BJ (cell line): Measurements from ENCODE around the gene NPIPB4. TPM values are rescaled to one million over a fixed set of nuclear protein-coding genes. Genes with fewer than 3 reads are reported as not detected.
"Not testable (repeated sequence)": the region's sequence is repeated elsewhere in the genome, so short reads cannot be mapped to it uniquely, and the experiment has no call there.

Experiments
- CTCF ChIA-PET: fragments of 350-600 bp; formaldehyde crosslinking; extraction: SDS; loops from one replicate; lab custom pipeline; 2021; ENCODE audit warnings: antibody characterized with exemption, inconsistent platforms; lab: Yijun Ruan, JAX
- POLR2A ChIA-PET: fragments of 300-600 bp; sonication (Branson Sonifier 250); formaldehyde crosslinking; extraction: SDS; loops from one replicate; lab custom pipeline; 2021; ENCODE audit warnings: antibody characterized with exemption; lab: Charles Lee
- DNase-seq: peaks from one replicate; pipeline ENCODE4 v3.0.0-alpha.2; 2011; ENCODE audit warnings: low read depth
- H3K27me3 ChIP-seq: 2 replicates; pipeline ENCODE4 v1.6.0; 2011; ENCODE audit warnings: low read length; ENCODE audit not compliant: control insufficient read depth, insufficient read depth
- H3K36me3 ChIP-seq: 2 replicates; pipeline ENCODE4 v1.5.1; 2011; ENCODE audit warnings: low read length; ENCODE audit not compliant: control insufficient read depth, insufficient read depth
- H3K4me3 ChIP-seq: 2 replicates; pipeline ENCODE4 v1.5.1; 2011; ENCODE audit warnings: low read depth, mild to moderate bottlenecking, control low read depth, low read length
- polyA plus RNA-seq: library from polyadenylated mRNA; depleted of rRNA; stranded (reverse); fragments of >200 nt; gene quantifications from 2 replicates; pipeline ENCODE4 v1.2.3, GENCODE V29; 2011
- TF ChIP-seq, protein P1 (sequence below): IDR thresholded peaks from 2 replicates; pipeline ENCODE4 v1.5.1; 2011; ENCODE audit warnings: low read depth, mild to moderate bottlenecking, control low read depth, inconsistent platforms, low read length, moderate library complexity; ENCODE audit not compliant: insufficient read depth

The NPIPB4 gene
- polyA plus RNA-seq, 1 experiment: 12.6 TPM

- POLR2A ChIA-PET, H3K27me3 ChIP-seq, H3K36me3 ChIP-seq, DNase-seq: not testable (repeated sequence)
- CTCF ChIA-PET: interaction anchor here (0.6 kb wide), 1 partner anchor 131 kb away, joined by 3 read pairs; no protein-coding TSS in a partner anchor
- peak overlapping the region; percentile 63 for H3K4me3 ChIP-seq
Observed at GRCh38 chr16:21820028-21820907, 37.3 kb downstream of the NPIPB4 start.

GRCh38 chr16:21819617-21820016 lies 37.9 kb downstream of the NPIPB4 start:
- H3K36me3 ChIP-seq, CTCF ChIA-PET, H3K27me3 ChIP-seq, DNase-seq, POLR2A ChIA-PET: not testable (repeated sequence)
- peak overlapping the region; percentile 63 for H3K4me3 ChIP-seq

GRCh38 chr16:21817012-21817411 lies 40.5 kb downstream of the NPIPB4 start:
- POLR2A ChIA-PET, DNase-seq, H3K27me3 ChIP-seq, CTCF ChIA-PET, H3K36me3 ChIP-seq, H3K4me3 ChIP-seq: not testable (repeated sequence)

DNA sequence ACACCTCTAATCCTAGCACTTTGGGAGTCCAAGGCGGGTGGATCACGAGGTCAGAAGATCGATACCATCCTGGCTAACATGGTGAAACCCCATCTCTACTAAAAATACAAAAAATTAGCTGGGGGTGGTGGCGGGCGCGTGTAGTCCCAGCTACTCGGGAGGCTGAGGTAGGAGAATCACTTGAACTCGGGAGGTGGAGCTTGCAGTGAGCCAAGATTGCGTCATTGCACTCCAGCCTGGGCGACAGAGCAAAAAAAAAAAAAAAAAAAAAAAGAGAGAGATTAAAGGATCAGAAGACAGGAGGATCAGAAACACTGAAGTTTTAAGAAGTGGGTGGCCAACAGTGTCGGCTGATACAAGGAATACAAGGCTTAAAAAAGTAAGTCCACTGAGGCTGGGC lies 41.9 kb downstream of the NPIPB4 start:
- DNase-seq, H3K36me3 ChIP-seq, H3K27me3 ChIP-seq, H3K4me3 ChIP-seq, POLR2A ChIA-PET, CTCF ChIA-PET: not testable (repeated sequence)

- H3K36me3 ChIP-seq, H3K27me3 ChIP-seq, H3K4me3 ChIP-seq, POLR2A ChIA-PET, DNase-seq: not testable (repeated sequence)
- CTCF ChIA-PET: interaction anchor here (0.6 kb wide), 1 partner anchor 155 kb away, joined by 3 read pairs; no protein-coding TSS in a partner anchor
Observed at GRCh38 chr16:21802375-21802663, 55.2 kb downstream of the NPIPB4 start.

GRCh38 chr16:21801538-21802374 lies 55.8 kb downstream of the NPIPB4 start:
- H3K36me3 ChIP-seq, H3K27me3 ChIP-seq, POLR2A ChIA-PET, H3K4me3 ChIP-seq, DNase-seq: not testable (repeated sequence)
- CTCF ChIA-PET: interaction anchor here (0.6 kb wide), 1 partner anchor 156 kb away, joined by 3 read pairs; no protein-coding TSS in a partner anchor
- TF ChIP-seq, protein P1, sequence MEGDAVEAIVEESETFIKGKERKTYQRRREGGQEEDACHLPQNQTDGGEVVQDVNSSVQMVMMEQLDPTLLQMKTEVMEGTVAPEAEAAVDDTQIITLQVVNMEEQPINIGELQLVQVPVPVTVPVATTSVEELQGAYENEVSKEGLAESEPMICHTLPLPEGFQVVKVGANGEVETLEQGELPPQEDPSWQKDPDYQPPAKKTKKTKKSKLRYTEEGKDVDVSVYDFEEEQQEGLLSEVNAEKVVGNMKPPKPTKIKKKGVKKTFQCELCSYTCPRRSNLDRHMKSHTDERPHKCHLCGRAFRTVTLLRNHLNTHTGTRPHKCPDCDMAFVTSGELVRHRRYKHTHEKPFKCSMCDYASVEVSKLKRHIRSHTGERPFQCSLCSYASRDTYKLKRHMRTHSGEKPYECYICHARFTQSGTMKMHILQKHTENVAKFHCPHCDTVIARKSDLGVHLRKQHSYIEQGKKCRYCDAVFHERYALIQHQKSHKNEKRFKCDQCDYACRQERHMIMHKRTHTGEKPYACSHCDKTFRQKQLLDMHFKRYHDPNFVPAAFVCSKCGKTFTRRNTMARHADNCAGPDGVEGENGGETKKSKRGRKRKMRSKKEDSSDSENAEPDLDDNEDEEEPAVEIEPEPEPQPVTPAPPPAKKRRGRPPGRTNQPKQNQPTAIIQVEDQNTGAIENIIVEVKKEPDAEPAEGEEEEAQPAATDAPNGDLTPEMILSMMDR: peak; percentile 48

DNA sequence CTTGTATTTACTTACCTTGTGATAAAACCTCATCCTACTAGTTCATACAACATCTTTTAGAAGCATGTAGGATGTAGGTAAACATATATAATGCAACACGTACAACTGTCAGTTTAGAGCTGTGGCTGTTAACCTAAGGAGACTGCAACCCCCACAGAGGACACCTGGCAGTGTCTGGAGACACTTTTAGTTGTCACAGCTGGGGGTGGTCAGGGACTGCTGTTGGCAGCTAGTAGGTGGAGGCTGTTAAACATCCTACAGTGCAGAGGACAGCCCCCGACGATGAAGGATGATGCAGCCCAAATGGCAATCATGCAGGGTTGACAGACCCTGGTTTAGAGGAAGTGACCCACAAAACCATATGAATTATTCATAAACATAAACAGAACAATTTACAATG lies 59.0 kb downstream of the NPIPB4 start:
- H3K4me3 ChIP-seq, H3K27me3 ChIP-seq, POLR2A ChIA-PET, DNase-seq, H3K36me3 ChIP-seq, CTCF ChIA-PET: not testable (repeated sequence)

- CTCF ChIA-PET, H3K4me3 ChIP-seq, POLR2A ChIA-PET, DNase-seq, H3K36me3 ChIP-seq, H3K27me3 ChIP-seq: not testable (repeated sequence)
Observed at GRCh38 chr16:21793310-21793709, 64.2 kb downstream of the NPIPB4 start.

GRCh38 chr16:21790506-21790905 lies 67.0 kb downstream of the NPIPB4 start:
- H3K27me3 ChIP-seq, H3K4me3 ChIP-seq, DNase-seq, H3K36me3 ChIP-seq, POLR2A ChIA-PET, CTCF ChIA-PET: not testable (repeated sequence)
